NCI-H187 (cell line): ENCODE measurements around the gene COPZ2.
"Not testable (repeated sequence)": the region's sequence is repeated elsewhere in the genome, so short reads cannot be mapped to it uniquely, and the experiment has no call there.

ENCODE experiments used
- DNase-seq, 2 experiments: peaks; one replicate each; lab custom pipeline; 2025; lab: John Stamatoyannopoulos, UW

The COPZ2 gene

GRCh38 chr17:48006936-48007709, 30.5 kb downstream of the COPZ2 start:
- DNase-seq, result no peak

DNA sequence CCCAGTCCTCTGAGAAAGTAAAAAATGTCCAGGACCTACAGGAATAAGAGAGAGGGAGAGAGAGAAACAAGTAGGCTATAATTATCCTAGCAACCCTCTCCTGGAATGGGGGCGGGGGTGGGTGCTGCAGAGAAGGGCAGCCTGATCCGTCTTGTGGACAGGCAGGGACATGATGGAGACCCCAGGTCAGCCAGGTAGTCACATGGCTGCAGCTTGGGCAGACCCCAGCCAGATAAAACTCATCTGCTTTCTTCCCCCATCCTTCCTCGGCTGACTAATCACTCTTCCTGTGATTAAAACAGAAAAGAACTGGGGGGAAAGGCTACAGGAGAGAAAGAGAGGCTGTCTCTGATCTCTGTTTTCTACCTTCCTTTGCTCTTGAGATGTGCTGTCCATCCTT, 32.6 kb downstream of the COPZ2 start:
- no peak for DNase-seq

GRCh38 chr17:48003417-48004151, 34.0 kb downstream of the COPZ2 start:
- DNase-seq, result no peak

- DNase-seq, result no peak
Observed at GRCh38 chr17:48002916-48003416, 34.6 kb downstream of the COPZ2 start.

GRCh38 chr17:48002266-48002915, 35.2 kb downstream of the COPZ2 start:
- DNase-seq, result no peak

GRCh38 chr17:48001657-48002056, 35.9 kb downstream of the COPZ2 start:
- not testable (repeated sequence) for DNase-seq

GRCh38 chr17:48001197-48001596, 36.4 kb downstream of the COPZ2 start:
- DNase-seq, result no peak

- DNase-seq, result no peak
Observed at GRCh38 chr17:47999582-47999981, 38.0 kb downstream of the COPZ2 start.

GRCh38 chr17:47998044-47998443, 39.6 kb downstream of the COPZ2 start:
- no peak for DNase-seq

DNA sequence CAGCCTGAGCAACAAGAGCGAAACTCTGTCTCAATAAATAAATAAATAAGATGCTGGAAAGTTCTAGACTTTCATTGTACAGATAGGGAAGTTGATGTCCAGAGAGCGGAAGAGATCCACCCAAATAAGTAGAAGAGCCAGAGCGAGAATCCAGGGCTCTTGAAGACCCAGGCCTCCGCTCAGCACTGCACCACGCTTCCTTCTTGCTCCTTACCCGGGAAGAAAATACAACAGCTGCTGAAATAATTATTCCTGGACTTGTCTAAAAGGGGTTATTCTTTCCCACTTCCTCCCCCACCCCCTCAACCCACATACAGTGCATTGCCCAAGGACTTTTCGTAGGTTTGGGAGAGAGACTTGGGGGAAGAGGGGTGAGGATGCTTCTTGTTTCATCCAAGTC, 40.0 kb downstream of the COPZ2 start:
- DNase-seq, result no peak

GRCh38 chr17:47996201-47996600, 41.4 kb downstream of the COPZ2 start:
- no peak for DNase-seq

GRCh38 chr17:47995241-47995935, 42.2 kb downstream of the COPZ2 start:
- DNase-seq, result no peak

DNA sequence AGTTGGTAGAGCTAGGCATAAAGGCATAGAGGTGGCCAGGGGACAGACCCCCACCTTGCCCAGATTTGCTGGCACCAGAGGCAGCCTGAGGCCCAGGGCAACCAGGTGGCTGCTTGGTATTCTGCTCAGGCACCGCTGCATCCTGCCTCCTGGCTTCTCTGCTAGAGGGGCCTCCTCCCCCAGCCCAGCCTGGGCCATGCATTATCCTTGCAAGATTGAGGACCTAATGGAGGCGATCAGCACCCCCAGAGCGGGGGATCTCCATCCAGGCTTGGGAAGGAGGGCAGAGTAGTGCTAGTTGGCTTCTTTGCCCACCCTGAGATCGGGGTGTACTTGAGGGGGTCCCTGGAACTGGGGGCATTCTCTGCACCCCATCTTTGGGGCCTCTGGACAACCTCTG, 42.9 kb downstream of the COPZ2 start:
- DNase-seq, result no peak

- no peak for DNase-seq
Observed at GRCh38 chr17:47993964-47994363, 43.6 kb downstream of the COPZ2 start.

GRCh38 chr17:47993031-47993564, 44.5 kb downstream of the COPZ2 start:
- DNase-seq, result no peak

GRCh38 chr17:47992216-47992615, 45.4 kb downstream of the COPZ2 start:
- no peak for DNase-seq

DNA sequence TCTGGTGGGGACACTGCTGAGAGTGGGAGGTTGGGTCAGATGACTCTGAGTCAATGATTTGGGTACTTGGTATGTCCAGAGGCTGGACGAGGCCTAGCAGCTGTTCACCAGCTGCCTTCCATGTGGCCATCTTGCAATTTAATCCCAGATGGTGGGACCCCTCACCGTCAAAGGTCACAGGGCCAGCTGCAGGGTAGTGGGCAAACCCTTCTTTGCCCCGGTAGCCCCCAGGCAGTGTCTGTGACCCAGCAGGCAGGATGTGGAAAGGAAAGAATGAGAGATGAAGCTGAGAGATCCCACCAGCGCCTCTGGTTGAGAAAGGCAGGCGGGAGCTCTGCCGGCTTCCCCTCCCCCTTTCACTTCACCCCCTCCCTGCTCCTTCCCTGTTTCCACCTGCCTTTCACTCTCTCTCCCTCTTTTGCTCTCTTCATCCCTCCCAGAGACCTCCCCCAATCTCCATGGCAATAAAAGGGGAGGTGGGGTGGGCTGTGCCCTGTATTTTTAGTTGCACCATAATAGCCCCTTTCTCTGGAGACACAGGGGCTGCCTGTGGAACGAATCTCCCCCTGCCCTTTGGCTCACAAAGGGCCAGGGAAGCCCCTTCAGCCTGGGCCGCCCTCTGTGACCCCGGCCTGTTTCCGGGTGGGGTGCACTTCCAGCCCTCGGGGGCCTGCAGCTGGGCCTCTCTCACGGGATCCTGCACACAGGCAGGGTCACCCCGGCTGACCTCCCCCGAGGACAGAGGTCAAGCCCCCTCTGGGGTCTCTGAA, 46.5 kb downstream of the COPZ2 start:
- DNase-seq, result no peak

DNA sequence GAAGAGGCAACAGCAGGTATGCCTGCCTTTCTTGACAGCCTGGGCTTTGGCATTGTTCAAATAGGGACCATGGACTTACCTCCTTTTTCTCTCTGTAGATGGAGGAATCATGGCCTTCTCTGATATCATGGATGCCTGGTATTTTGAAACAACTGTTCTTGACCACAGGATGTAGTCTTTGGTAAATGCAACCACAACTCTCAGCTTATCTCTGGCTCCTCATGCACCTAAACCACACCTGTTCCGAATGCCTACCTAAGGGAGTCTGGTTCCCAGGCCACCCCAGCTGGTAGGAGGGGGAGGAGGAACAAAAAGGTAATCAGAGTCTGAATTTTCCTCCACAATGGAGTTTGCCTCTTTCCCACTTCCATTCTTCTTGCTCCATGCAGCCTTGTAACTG, 47.9 kb downstream of the COPZ2 start:
- no peak for DNase-seq

- no peak for DNase-seq
Observed at GRCh38 chr17:47989159-47989558, 48.4 kb downstream of the COPZ2 start.

GRCh38 chr17:47988445-47988844, 49.2 kb downstream of the COPZ2 start:
- not testable (repeated sequence) for DNase-seq

- DNase-seq, result peak; percentile 19 to 43
Observed at GRCh38 chr17:47987240-47987835, 50.3 kb downstream of the COPZ2 start.
